SH-SY5Y (cell line): ENCODE data around the gene SLCO3A1.

ENCODE experiments used
- GATA2 ChIP-seq: IDR thresholded peaks from 2 replicates; pipeline ENCODE4 v1.6.1; 2011; ENCODE audit warnings: mild to moderate bottlenecking, low read depth, low read length
- GATA3 ChIP-seq: IDR thresholded peaks from 2 replicates; pipeline ENCODE4 v1.6.1; 2011; ENCODE audit warnings: low read depth, mild to moderate bottlenecking, low read length, moderate library complexity

DNA sequence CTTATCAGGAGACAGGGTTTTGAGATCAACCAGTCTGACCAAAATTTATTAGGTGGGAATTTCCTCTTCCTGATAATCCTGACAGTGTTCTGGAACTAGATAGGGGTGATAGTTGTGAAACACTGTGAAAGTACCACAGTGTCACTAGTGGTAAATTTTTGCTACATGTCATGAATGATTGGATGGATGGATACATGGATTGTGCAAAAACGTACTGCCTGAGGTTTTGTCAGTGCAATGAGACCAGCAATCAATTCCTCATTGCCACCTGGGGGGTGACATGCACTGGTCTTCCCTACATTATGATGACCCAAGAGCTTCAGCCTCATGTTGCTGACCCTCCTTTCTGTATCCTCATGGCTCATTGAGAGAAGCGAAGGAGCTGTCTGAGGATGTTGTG is 123.5 kb downstream of the SLCO3A1 start:
- TF ChIP-seq GATA2 (no peak), GATA3 (no peak)
